ENCODE measurements around the gene SBNO1.
"Not testable (repeated sequence)": the region's sequence is repeated elsewhere in the genome, so short reads cannot be mapped to it uniquely, and the experiment has no call there.

SBNO1 gene

DNA sequence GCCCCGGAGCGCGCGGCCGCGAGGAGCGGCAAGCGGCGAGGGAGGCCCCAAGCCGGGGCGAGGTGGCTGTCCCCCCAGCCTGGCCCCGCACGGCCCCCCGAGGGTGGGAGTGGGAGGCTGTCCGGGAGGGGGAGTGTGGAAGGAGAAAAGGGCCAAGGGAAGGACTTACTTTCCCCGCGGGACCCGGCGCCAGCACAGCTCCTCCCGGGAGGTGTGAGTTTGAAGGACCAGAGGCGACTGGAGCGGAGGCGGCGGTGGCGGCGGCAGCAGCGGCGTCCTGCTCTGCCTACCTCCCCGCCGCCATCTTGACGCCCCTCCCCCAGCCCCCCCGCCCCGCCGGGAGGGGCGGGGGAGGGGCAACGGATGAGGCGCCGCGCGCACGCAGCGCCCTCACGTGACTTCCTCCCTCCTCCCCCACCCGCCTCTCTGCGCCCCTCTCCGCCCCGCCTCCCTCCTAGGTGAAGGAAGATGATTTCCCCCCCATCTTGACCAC, at the start of gene SBNO1:
Gene SBNO1, minus strand, starts transcription at position 316 of the 493 bp plus-strand sequence. CDS start 14,406 bp downstream, outside the sequence.
- peak; percentile 79 for DNase-seq (ENCODE audit: low read depth, low spot score)

DNA sequence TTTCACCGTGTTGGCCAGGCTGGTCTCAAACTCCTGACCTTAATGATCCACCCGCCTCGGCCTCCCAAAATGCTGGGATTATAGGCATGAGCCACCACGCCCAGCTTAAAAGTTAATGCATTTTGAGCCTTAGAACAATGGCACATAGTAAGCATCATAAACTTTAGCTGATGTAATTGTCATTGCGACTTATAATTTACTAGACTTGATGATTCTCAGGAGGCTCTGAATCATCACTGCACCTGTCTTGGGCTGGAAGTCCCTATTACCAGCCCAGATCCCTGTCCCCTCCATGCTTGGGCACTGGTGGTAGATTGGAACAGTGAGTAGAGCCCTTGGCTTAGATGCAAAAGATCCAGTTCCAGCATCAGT, 45.4 kb upstream of the SBNO1 start:
- no peak for DNase-seq (ENCODE audit: low read depth, low spot score)

DNA sequence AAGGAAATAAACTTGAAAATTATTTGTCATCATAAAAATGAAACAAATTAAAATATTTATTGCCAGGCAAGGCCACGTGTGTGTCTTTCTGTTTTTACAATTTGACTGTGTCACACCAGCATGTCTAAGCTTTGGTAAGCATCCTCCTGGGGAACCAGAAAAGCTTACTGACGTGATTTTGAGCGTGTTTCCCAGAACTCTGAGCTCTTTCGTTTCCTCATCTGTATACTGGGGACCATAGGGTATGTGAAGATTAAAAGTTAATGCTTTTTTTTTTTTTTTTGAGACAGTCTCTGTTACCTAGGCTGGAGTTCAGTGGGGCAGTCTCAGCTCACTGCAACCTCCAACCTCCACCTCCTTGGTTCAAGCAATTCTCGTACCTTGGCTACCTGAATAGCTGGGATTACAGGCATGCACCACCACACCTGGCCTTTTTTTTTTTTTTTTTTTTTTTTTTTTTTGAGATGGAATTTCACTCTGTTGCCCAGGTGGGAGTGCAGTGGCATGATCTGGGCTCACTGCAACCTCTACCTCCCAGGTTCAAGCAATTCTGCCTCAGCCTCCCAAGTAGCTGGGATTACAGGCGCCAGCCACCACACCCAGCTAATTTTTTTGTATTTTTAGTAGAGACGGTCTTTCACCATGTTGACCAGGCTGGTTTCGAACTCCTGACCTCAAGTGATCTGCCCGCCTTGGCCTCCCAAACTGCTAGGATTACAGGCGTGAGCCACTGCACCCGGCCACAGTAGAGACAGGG, 44.8 kb upstream of the SBNO1 start:
- DNase-seq (ENCODE audit: low read depth, low spot score): not testable (repeated sequence)

GRCh38 chr12:123408619-123409018, 44.0 kb upstream of the SBNO1 start:
- not testable (repeated sequence) for DNase-seq (ENCODE audit: low read depth, low spot score)

- not testable (repeated sequence) for DNase-seq (ENCODE audit: low read depth, low spot score)
Observed at GRCh38 chr12:123407934-123408333, 43.3 kb upstream of the SBNO1 start.

GRCh38 chr12:123407269-123407668, 42.6 kb upstream of the SBNO1 start:
- DNase-seq (ENCODE audit: low read depth, low spot score): not testable (repeated sequence)

DNA sequence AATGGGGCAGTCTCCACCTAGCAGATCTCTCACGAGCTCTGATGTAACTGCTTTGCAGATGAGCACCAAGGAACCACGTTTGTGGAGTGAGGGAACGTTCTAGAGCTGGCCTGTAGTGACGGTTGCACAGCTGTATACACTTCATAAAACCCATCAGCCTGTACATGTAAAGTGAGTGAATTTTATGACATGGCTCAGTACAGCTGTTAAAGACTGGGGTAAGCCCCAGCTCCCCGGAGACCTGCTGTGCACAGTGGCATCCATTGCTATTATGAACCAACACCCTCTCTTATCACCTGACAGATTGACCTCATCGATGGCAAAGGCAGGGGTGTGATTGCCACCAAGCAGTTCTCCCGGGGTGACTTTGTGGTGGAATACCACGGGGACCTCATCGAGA, 39.9 kb upstream of the SBNO1 start:
- no peak for DNase-seq (ENCODE audit: low read depth, low spot score)

GRCh38 chr12:123401753-123402683, 37.4 kb upstream of the SBNO1 start:
- no peak for DNase-seq (ENCODE audit: low read depth, low spot score)

DNA sequence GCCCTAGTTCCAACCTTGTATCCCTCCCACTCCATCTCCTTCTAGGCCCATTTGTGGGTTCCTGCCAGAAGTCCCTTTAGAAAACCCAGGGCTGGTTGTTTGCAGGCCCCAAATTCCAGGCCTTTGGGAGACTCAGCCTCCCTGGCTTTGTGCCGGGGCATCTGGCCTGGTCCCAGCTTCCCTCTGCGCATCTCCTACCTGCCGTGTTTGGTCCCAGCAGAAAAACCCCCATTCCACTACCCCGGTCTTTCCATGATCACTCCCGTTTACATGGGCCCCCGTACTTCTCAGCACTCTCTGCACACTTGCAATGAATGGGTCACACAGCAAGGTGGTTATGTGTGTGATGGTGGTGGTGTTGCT, 34.6 kb upstream of the SBNO1 start:
- DNase-seq (ENCODE audit: low read depth, low spot score): no peak

DNA sequence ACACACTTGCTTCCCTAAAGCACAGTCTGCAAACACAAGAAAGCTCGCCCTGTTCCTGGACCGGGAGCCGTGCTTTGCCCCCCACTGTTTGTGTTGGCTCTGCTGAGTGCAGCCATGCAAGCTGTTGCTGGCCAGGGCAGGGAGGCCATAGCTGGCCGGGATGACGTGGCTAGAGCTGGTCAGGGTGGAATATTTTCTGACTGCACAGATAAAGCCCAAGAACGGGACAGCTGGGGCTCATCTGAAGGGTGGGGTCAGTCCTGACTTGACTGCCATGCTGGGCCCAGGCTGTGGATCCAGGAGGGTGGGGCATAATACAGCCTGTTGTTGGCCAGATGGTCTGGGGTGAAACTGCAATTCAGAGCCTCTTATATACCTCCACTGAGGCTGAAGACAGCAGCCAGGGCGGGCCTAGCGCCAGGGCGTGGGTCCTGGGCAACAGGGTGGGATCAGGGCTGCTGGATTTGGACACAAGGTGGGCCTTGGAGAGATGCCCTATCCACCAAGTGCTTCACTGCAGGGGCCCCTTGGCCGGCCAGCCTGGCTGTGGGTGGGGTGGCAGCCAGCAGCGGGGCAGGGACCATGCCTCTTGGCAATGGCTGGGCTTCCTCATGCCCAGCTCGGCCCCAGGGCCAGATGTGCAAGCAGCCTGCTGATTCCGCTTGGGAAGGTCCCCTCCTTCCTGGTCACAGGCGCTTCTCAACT, 34.1 kb upstream of the SBNO1 start:
- DNase-seq (ENCODE audit: low read depth, low spot score): no peak

DNA sequence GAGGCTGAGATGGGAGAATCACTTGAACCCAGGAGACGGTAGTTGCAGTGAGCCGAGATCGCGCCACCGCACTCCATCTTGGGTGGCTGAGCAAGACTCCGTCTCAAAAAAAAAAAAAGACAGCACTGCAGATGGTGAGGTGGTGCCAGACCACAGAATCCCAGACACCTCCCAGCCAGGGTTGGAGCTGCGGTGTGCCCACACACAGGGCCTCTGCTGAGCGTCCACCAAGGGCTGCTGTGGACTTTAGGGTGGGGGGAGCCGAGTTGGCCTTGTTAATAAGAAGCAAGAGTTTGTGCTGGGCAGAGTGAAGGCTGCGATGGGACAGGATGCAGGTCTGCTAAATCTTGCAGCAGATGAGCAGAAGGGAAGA, 33.5 kb upstream of the SBNO1 start:
- DNase-seq (ENCODE audit: low read depth, low spot score): no peak

GRCh38 chr12:123397400-123397799, 32.8 kb upstream of the SBNO1 start:
- DNase-seq (ENCODE audit: low read depth, low spot score): no peak

DNA sequence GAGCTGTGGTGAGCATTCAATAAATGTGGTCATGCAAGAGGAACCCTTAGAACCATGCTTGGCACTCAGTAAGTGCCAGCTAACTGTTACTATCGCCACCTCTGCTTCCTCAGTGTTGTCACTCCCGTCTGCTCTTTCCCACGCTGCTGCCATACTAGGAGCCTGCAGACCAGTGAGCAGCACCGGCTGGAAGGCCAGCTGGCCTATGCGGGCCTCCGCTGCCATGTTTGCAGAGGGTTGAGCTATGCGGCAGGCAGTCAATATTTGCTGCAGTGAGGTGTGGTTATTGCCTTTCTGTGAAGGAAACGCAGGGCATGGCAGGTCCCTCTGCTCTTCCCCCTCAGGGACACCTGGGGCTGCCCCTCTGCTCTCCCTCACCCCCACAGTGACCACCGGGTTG, 32.3 kb upstream of the SBNO1 start:
- no peak for DNase-seq (ENCODE audit: low read depth, low spot score)

GRCh38 chr12:123396543-123396942, 31.9 kb upstream of the SBNO1 start:
- no peak for DNase-seq (ENCODE audit: low read depth, low spot score)

DNA sequence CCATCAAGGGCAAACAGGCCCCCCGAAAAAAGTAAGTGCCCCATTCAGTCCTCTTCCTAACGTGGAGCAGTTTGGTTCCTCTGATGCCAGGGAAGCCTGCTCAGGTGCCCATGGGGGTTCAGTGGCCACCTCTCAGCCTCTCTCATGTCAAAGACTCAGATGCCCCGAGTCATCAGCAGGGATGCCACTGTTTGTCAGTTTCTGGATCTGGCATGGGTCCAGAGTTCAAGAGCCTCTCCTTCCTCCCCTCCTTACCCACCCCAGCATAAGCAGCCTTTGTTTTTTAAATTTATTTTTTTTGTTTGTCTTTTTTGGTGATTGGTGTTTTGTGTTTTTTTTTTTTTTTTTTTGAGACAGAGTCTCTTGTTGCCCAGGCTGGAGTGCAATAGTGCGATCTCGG, 30.6 kb upstream of the SBNO1 start:
- DNase-seq (ENCODE audit: low read depth, low spot score): no peak

GRCh38 chr12:123393747-123394146, 29.1 kb upstream of the SBNO1 start:
- no peak for DNase-seq (ENCODE audit: low read depth, low spot score)

DNA sequence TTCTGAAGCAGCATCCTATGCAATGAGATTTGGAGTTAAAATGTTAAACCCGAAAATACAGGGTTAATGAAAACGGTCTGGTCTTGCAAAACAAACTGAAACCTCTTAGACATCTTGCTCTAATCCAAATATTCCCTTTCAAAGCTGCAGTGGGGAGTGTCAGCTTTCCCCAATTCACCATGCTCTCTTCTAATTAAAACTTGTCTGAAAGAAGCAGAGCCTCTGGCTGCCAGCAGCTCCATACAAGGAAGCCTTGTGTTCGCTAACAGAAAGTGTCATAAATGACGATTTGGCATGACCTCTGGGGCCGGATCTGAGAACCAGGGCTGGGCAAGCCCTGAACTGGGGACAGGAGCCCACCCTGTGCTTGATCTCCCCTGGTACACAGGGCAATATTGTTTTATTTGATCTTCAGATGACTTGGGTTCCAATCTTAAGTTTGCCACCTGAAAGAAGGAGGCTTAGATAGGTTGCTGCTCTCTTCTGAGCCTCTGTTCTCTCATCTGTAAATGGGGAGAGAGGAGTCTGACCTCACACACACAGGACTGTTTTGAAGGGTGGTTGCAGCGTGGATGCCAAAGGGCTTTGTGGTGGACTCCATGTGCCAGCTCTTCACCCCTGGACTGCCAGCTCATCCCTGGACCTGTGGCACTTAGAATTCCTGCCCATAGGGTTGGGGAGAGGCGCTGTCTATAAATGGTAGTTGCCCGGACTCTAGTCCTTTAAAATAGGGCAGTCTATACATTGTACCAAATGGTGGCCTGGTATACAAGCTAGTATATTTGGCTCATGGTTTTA, 27.1 kb upstream of the SBNO1 start:
- DNase-seq (ENCODE audit: low read depth, low spot score): no peak

DNA sequence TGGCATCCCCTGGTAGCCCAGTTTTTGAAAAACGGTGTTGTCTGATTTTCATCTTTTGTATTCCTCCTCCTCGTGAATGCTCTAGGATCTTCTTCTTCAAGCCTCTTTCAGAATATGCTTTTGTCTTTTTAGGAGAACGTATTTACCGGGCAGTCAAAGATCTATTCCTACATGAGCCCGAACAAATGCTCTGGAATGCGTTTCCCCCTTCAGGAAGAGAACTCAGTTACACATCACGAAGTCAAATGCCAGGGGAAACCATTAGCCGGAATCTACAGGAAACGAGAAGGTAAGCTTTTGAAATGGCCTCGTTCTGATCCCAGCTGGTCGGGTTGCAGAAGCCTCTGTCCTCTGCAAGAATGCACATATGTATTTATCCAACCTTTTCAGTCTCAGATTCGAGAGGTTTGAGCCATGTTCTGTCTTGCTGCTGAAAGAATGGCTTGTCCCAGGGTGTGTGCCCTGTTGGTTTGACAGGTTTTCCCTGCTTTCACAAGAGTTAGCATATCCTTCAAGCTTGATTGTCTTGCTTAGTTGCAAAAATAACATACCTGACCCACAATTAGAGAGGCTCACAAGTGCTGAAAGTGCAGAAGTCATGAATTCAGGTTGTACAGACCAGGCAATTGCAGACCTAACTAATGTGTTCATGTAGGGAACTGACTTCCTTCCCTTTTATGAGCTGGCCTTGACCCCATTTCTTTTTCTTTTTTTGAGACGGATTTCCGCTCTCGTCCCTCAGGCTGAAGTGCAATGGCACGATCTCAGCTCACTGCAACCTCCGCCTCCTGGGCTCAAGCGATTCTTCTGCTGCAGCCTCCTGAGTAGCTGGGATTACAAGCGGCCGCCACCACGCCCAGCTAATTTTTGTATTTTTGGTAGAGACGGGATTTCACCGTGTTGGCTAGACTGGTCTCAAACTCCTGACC, 26.1 kb upstream of the SBNO1 start:
- DNase-seq (ENCODE audit: low read depth, low spot score): no peak

DNA sequence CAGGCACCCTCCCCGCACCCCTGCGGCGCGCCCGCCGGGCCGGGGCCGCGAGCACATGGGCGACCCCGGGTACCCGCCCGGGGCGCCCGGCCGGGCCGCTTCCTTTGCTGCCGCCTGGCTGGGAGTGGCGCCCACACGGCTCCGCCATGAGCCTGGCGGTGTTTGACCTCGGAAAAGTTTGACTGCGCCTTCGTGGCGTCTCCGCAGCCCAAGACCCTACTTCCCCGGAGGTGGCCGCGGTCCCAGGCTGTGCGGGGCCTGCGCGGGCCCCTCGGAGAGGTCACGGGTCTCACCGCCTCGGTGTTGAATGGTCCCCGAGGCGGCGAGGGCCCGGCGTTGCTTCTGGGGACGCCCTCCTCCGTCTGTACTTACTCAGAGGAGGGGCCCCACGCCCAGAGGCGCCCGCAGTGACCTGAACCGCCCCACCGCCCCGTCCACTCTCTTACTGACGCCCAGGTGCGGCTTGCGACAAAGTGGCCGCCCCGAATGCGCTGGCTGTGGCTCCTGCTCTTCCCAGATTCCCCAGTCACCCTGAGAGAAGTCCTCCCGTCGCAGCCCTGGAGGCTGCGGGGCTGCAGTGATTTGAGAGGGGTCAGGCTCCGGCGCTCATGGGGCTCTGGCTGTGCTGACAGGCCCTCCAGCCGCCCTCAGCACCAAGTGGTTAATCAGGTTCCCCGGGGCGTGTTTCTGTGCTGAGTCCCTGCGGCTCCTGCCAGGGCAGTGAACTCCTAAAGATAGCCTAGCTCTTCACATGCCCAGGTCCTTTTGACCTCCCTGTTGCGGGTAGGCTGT, 25.1 kb upstream of the SBNO1 start:
- no peak for DNase-seq (ENCODE audit: low read depth, low spot score)
